ENCODE data around the gene UBC.

- no peak for TF ChIP-seq EZH2 (IDR thresholded peaks at IDR 0.05; ENCODE audit: insufficient read depth, low read length)
- no peak for TF ChIP-seq CTCF (IDR thresholded peaks at IDR 0.05; ENCODE audit: insufficient read depth, low read depth, low read length)
Measured at GRCh38 chr12:124927201-124928094, 13.0 kb upstream of the UBC start.
